Activated CD8-positive, alpha-beta T cell treated with anti-CD3 and anti-CD28 coated beads for 36 hours (primary cell): Measurements from ENCODE around the gene RNF157. TPM values are rescaled to one million over a fixed set of nuclear protein-coding genes. Genes with fewer than 3 reads are reported as not detected.

Experiments
- ATAC-seq: fragments of 200-7000 bp; cut with Tn5 transposase; one replicate; pipeline ENCODE4 v1.10.0; 2021; ENCODE audit warnings: mild to moderate bottlenecking, moderate library complexity
- CTCF ChIA-PET: fragments of 350-600 bp; sonication (Branson Sonifier 250); formaldehyde crosslinking; loops from one replicate; lab custom pipeline; 2021; ENCODE audit warnings: antibody characterized with exemption; lab: Charles Lee
- POLR2A ChIA-PET: fragments of 350-600 bp; sonication (Branson Sonifier 250); formaldehyde crosslinking; loops from one replicate; lab custom pipeline; 2021; ENCODE audit warnings: antibody characterized with exemption; lab: Charles Lee
- DNase-seq: peaks from one replicate; pipeline ENCODE4 v3.0.0-alpha.2; 2020
- H3K27ac Mint-ChIP-seq: one replicate; pipeline ENCODE4 v1.8.0; 2021; ENCODE audit warnings: mild to moderate bottlenecking, mixed read lengths
- H3K27me3 Mint-ChIP-seq: one replicate; pipeline ENCODE4 v1.8.0; 2021; ENCODE audit warnings: mixed read lengths
- H3K36me3 Mint-ChIP-seq: one replicate; pipeline ENCODE4 v1.8.0; 2021; ENCODE audit warnings: low read depth, mixed read lengths
- H3K4me1 Mint-ChIP-seq: one replicate; pipeline ENCODE4 v1.8.0; 2021; ENCODE audit warnings: low read depth, mixed read lengths
- H3K4me3 Mint-ChIP-seq: one replicate; pipeline ENCODE4 v1.8.0; 2021; ENCODE audit warnings: mild to moderate bottlenecking, moderate library complexity, mixed read lengths
- H3K9me3 Mint-ChIP-seq: one replicate; pipeline ENCODE4 v1.8.0; 2021; ENCODE audit warnings: mixed read lengths
- CTCF ChIP-seq: fragments of 200-600 bp; IDR thresholded peaks from one replicate; pipeline ENCODE4 v1.8.0; 2022; ENCODE audit warnings: antibody characterized with exemption, mild to moderate bottlenecking
- intact Hi-C: fragments of 100-400 bp; cut with micrococcal nuclease; formaldehyde crosslinking; loops from one replicate; pipeline ENCODE4 v1.10.0; 2022
- total RNA-seq, 2 experiments: library from RNA; stranded (reverse); gene quantifications; one replicate each; pipeline ENCODE4 v1.2.3, GENCODE V29; 2021

The RNF157 gene
- total RNA-seq, 2 experiments from 2014 or later, result 37.2 to 44.5 TPM

- ChIA-PET POLR2A (interaction anchor here (0.6 to 1.2 kb wide), 2 partner anchors 55 to 87 kb away, joined by 3 read pairs; no protein-coding TSS in a partner anchor), CTCF (interaction anchor here (1.9 kb wide), 1 partner anchor 11 kb away, joined by 5 read pairs; no protein-coding TSS in a partner anchor)
- no peaks in the 10 kb centered on the region for H3K36me3 Mint-ChIP-seq
- TF ChIP-seq CTCF, result no peak
- no peaks in the 10 kb centered on the region for H3K9me3 Mint-ChIP-seq
- ATAC-seq (no peak), DNase-seq (no peak)
- peak overlapping the region; percentile 7 for H3K27ac Mint-ChIP-seq
- H3K4me1 Mint-ChIP-seq, result peaks cover 34% of the 10 kb centered on the region
- peaks cover 1% of the 10 kb centered on the region for H3K27me3 Mint-ChIP-seq
- intact Hi-C loops, result no loop called here
- no peak overlapping the region for H3K4me3 Mint-ChIP-seq
Observed at GRCh38 chr17:76137001-76137350, 103.3 kb downstream of the RNF157 start.

- ATAC-seq (no peak), DNase-seq (no peak)
- peaks cover 30% of the 10 kb centered on the region for H3K4me1 Mint-ChIP-seq
- no peak for TF ChIP-seq CTCF
- intact Hi-C loops, result no loop called here
- peaks cover 1% of the 10 kb centered on the region for H3K27me3 Mint-ChIP-seq
- H3K27ac Mint-ChIP-seq, result peak overlapping the region; percentile 7
- H3K36me3 Mint-ChIP-seq, result no peaks in the 10 kb centered on the region
- no peaks in the 10 kb centered on the region for H3K9me3 Mint-ChIP-seq
- no peak overlapping the region for H3K4me3 Mint-ChIP-seq
- ChIA-PET CTCF (interaction anchor here (1.9 to 3.0 kb wide), 2 partner anchors 10 to 11 kb away, joined by 5 to 10 read pairs; no protein-coding TSS in a partner anchor), POLR2A (interaction anchor here (0.6 to 1.2 kb wide), 3 partner anchors 55 to 131 kb away, joined by 3 to 5 read pairs (median 3); no protein-coding TSS in a partner anchor)
Observed at GRCh38 chr17:76136276-76137000, 103.9 kb downstream of the RNF157 start.

- Mint-ChIP-seq H3K9me3 (no peaks in the 10 kb centered on the region), H3K27ac (peak overlapping the region; percentile 88), H3K4me3 (no peak overlapping the region), H3K27me3 (peaks cover 1% of the 10 kb centered on the region), H3K4me1 (peaks cover 27% of the 10 kb centered on the region), H3K36me3 (no peaks in the 10 kb centered on the region)
- DNase-seq (no peak), ATAC-seq (no peak)
- intact Hi-C loops, result no loop called here
- no peak for TF ChIP-seq CTCF
- POLR2A ChIA-PET, result interaction anchor here (0.6 to 1.6 kb wide), 3 partner anchors 131 to 144 kb away, joined by 3 to 5 read pairs (median 4); no protein-coding TSS in a partner anchor
- CTCF ChIA-PET, result interaction anchor here (1.9 to 3.0 kb wide), 3 partner anchors 9 to 43 kb away, joined by 5 to 13 read pairs (median 10); no protein-coding TSS in a partner anchor
Observed at GRCh38 chr17:76135810-76136188, 104.5 kb downstream of the RNF157 start.

GRCh38 chr17:76134911-76135809 is 105.1 kb downstream of the RNF157 start:
- POLR2A ChIA-PET, result interaction anchor here (0.6 to 1.6 kb wide), 5 partner anchors 21 to 145 kb away, joined by 3 to 5 read pairs (median 3); no protein-coding TSS in a partner anchor

More at GRCh38 chr17:76134911-76135809, 105.1 kb downstream of the RNF157 start:
- peaks cover 1% of the 10 kb centered on the region for H3K27me3 Mint-ChIP-seq
- peak overlapping the region; percentile 88 for H3K27ac Mint-ChIP-seq
- intact Hi-C loops, result no loop called here
- ATAC-seq (peak; percentile 40), DNase-seq (peak; percentile 41)
- CTCF ChIA-PET, result interaction anchor here (1.0 to 3.0 kb wide), 7 partner anchors 9 to 152 kb away, joined by 3 to 18 read pairs (median 5); no protein-coding TSS in a partner anchor
- no peak for TF ChIP-seq CTCF
- peaks cover 24% of the 10 kb centered on the region for H3K4me1 Mint-ChIP-seq
- H3K36me3 Mint-ChIP-seq, result no peaks in the 10 kb centered on the region
- peak overlapping the region; percentile 50 for H3K4me3 Mint-ChIP-seq
- H3K9me3 Mint-ChIP-seq, result no peaks in the 10 kb centered on the region
